ENCODE measurements around the gene ZNF710.

GRCh38 chr15:90013503-90013937, 12.4 kb downstream of the ZNF710 start:
- TF ChIP-seq, protein P1, sequence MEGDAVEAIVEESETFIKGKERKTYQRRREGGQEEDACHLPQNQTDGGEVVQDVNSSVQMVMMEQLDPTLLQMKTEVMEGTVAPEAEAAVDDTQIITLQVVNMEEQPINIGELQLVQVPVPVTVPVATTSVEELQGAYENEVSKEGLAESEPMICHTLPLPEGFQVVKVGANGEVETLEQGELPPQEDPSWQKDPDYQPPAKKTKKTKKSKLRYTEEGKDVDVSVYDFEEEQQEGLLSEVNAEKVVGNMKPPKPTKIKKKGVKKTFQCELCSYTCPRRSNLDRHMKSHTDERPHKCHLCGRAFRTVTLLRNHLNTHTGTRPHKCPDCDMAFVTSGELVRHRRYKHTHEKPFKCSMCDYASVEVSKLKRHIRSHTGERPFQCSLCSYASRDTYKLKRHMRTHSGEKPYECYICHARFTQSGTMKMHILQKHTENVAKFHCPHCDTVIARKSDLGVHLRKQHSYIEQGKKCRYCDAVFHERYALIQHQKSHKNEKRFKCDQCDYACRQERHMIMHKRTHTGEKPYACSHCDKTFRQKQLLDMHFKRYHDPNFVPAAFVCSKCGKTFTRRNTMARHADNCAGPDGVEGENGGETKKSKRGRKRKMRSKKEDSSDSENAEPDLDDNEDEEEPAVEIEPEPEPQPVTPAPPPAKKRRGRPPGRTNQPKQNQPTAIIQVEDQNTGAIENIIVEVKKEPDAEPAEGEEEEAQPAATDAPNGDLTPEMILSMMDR (IDR thresholded peaks at IDR 0.05): no peak
- no peak for TF ChIP-seq POLR2A (IDR thresholded peaks at IDR 0.05)
